ENCODE results near the gene CHERP. TPM values are rescaled to one million over a fixed set of nuclear protein-coding genes. Genes with fewer than 3 reads are reported as not detected.
A peak's percentile ranks its signal among the peaks of the same experiment; 100 is the strongest.

CHERP gene
- total RNA-seq, 1 experiment from 2014 or later = 14.3 TPM

DNA sequence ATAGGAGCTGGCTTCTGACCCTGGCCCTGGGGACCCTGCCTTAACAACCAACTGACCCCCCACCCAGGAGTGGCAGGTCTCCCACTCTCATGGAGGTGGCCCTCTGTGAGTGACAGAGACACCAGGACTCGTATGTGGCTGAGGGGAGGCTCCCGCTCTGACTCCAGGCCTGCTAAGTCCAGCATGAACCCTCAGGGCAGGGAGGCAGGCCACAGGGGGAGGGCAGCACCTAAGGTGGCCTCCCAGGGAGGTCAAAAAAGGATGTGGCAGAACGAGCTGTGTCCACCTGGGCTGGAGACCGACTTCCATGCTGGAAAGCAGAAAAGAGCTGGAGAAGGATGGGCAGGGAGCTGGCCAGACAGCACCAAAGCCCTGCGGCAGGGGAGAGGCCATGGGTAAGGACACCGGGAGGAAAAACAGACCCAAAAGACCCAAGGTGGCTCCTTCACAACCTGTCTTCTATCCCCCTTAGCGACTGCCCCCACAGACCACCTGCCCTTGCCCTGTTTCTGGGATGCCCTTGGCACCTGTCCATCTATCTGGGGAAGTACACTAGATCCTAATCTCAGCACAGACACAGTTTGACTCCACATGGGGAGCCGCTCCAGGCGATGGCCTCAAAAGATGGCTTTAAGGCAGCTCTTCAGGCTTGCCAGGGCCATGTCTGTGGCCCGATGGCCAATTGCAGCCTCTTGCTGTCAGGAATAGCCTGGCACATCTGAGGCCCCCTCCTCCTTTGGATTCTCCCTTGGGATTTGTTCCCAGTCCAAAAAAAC is 40.4 kb upstream of the CHERP start:
- H3K4me3 ChIP-seq (ENCODE audit: insufficient read depth, low read depth, low read length) = no peak overlapping the region
- no peaks in the 10 kb centered on the region for H3K36me3 ChIP-seq (replicated peaks; ENCODE audit: control insufficient read depth, insufficient read depth, low read length)
- DNase-seq = no peak

GRCh38 chr19:16581971-16582343 is 39.7 kb upstream of the CHERP start:
- Histone ChIP-seq H3K36me3 (replicated peaks; ENCODE audit: control insufficient read depth, insufficient read depth, low read length) (0 out of 2 replicates have a peak, but pooled peaks cover 1% of the 10 kb centered on the region), H3K27me3 (ENCODE audit: control insufficient read depth, insufficient read depth, low read length) (no peaks in the 10 kb centered on the region), H3K4me3 (ENCODE audit: insufficient read depth, low read depth, low read length) (no peak overlapping the region)
- DNase-seq = no peak

More for the DNA sequence above, 40.4 kb upstream of the CHERP start:
- no peaks in the 10 kb centered on the region for H3K27me3 ChIP-seq (ENCODE audit: control insufficient read depth, insufficient read depth, low read length)

GRCh38 chr19:16581145-16581970 is 39.1 kb upstream of the CHERP start:
- Histone ChIP-seq H3K27me3 (ENCODE audit: control insufficient read depth, insufficient read depth, low read length) (no peaks in the 10 kb centered on the region), H3K4me3 (ENCODE audit: insufficient read depth, low read depth, low read length) (no peak overlapping the region), H3K36me3 (replicated peaks; ENCODE audit: control insufficient read depth, insufficient read depth, low read length) (peaks cover 2% of the 10 kb centered on the region; the same call in 1 of the 2 replicates)
- DNase-seq = no peak

GRCh38 chr19:16579381-16579780 is 37.1 kb upstream of the CHERP start:
- peaks cover 6% of the 10 kb centered on the region for H3K36me3 ChIP-seq (replicated peaks; ENCODE audit: control insufficient read depth, insufficient read depth, low read length)
- no peak for DNase-seq
- H3K27me3 ChIP-seq (ENCODE audit: control insufficient read depth, insufficient read depth, low read length) = no peaks in the 10 kb centered on the region
- H3K4me3 ChIP-seq (ENCODE audit: insufficient read depth, low read depth, low read length) = no peak overlapping the region

DNA sequence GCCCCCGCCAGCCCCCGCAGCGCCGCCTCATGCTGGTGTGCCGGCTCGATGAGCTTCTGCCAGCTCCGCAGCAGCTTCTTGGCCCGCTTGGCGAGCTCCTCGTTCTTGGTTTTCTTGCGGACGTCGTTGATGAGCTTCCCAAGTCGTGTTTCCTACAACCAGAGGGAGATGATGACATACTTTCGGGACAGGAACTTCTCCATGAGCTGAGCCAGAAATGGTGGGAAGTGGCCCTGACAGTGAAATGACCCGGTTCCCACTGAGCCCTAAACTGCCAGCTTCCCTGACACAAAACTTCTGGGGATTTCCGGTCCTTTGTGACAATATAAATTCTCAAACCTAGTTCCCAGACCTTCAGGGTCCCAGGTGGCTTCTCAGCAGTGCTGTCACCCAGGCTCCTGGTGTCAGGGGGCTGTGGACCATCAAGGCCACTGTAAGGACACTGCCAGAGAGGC is 35.3 kb upstream of the CHERP start:
- H3K4me3 ChIP-seq (ENCODE audit: insufficient read depth, low read depth, low read length) = no peak overlapping the region
- peaks cover 6% of the 10 kb centered on the region for H3K36me3 ChIP-seq (replicated peaks; ENCODE audit: control insufficient read depth, insufficient read depth, low read length)
- H3K27me3 ChIP-seq (ENCODE audit: control insufficient read depth, insufficient read depth, low read length) = no peaks in the 10 kb centered on the region
- DNase-seq = no peak

DNA sequence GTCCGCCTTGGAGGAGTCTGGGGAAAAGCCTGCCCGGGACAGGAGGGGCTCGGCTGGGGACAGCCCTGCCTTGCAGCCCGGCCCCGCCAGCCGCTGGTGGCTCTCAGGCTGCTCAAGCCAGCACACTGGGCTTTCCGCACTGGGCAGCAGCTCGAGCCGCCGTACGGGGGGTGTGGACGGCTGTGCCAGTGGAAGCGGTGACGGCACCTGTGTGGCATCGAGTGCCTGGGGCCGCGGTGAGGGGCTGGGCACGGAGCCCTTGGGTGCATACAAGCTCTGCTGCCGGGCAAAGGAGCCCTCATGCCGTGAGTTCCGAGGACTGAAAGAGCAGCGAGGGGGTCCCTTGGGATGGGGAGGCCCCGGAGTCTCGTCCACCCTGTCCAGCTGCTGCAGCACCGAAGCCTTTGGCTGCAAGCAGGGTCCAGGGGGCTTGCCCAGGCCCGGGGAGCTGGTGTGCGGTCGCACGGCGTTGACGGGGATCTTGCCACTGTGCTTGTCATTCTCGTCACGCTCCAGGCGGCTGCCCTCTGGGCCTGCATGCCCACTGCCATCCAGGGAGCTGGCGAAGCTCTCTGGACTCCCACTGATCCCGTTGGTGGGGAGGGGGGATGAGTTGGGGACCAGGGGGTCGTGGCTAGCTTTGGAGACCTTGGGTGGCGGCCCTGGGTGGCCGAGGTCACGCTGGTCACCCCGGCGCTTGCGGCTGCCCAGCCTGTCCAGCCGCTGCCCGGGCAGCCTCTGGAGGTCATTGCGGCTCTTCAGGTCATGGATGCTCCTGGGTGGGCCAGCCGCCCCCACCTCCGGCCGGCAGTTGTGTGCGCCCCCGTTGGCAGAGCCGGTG is 34.7 kb upstream of the CHERP start:
- Histone ChIP-seq H3K36me3 (replicated peaks; ENCODE audit: control insufficient read depth, insufficient read depth, low read length) (peaks cover 6% of the 10 kb centered on the region), H3K4me3 (ENCODE audit: insufficient read depth, low read depth, low read length) (no peak overlapping the region), H3K27me3 (ENCODE audit: control insufficient read depth, insufficient read depth, low read length) (no peaks in the 10 kb centered on the region)
- DNase-seq = no peak

DNA sequence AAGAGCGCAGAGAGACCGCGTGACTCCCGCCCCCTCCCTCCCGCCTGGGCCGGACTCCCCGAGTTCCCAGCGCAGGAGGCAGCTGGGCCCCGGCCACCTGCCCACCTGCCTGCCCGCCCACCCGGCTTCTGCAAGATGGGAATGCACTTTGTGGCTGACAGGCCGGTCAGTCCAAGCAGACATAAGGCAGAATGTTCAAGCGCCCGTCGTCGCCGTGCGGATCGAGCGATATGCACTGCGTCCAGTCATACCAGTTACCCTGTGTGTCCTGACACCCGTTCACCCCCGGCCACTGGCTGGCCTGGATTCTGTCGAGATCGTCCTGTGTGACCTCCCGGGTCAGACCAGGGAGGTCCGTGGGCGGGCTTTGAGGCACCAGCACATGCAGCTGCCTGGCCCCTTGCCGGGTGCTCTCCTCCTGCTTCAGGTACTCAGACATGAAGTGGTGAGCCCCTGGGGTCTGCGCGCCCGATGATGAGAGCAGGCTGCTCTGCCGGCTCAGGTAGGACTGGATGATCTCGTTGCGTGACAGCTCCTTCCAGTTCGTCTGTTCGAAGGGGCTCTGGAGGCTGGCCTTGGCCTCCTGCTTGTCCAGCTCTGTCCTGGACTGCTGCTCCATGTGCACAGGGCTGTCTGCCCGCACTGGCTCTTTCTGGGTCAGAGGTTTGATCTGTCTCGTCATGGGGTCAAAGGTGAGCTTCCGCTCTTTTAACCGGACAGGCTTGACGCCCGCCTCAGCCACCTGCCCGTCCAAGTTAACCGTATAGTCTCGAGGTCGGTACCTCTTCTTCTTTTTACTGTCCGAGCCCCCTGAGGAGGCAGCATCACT is 33.8 kb upstream of the CHERP start:
- Histone ChIP-seq H3K4me3 (ENCODE audit: insufficient read depth, low read depth, low read length) (no peak overlapping the region), H3K36me3 (replicated peaks; ENCODE audit: control insufficient read depth, insufficient read depth, low read length) (peaks cover 6% of the 10 kb centered on the region), H3K27me3 (ENCODE audit: control insufficient read depth, insufficient read depth, low read length) (no peaks in the 10 kb centered on the region; the same call in 1 of the 2 replicates)
- DNase-seq = no peak

DNA sequence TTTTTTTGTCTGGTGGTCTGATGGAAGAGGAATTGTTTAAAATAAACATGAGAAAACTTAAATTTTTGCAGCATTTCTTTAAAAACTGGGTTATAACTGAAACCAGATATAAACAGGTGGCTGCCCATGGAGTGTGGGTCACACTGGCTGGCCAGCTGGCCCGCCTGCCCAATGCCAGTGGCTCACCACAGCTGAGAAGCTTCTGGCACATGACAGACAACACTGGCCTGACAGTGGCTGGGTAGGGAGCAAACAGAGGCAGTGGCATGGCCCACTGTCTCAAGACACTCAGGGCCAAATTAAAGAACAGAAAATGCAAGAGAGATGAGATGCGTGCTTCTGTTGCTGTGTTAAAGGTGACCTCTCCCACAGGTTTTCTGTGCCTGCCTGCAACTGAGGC is 33.0 kb upstream of the CHERP start:
- Histone ChIP-seq H3K27me3 (ENCODE audit: control insufficient read depth, insufficient read depth, low read length) (no peaks in the 10 kb centered on the region; the same call in 1 of the 2 replicates), H3K36me3 (replicated peaks; ENCODE audit: control insufficient read depth, insufficient read depth, low read length) (peaks cover 6% of the 10 kb centered on the region), H3K4me3 (ENCODE audit: insufficient read depth, low read depth, low read length) (no peak overlapping the region)
- no peak for DNase-seq

DNA sequence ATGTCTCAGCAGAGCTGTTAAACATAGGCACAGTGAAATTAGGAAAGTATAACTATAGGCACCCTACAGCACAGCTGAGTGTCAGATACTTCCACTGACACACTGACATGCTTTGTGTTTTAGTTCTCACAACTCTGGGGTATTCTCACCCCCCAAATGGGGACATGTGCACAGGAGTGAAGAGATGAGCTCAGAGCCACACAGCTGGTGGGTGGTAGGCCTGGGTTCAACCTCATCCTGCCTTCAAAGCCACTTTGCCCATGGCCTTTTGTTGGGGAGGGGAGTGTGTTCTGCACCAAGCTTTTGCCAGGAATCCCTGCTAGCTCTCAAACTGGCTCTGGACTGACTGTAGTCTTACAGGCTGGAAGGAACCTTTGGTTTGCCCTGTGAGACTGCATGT is 31.7 kb upstream of the CHERP start:
- peaks cover 11% of the 10 kb centered on the region for H3K36me3 ChIP-seq (replicated peaks; ENCODE audit: control insufficient read depth, insufficient read depth, low read length)
- H3K4me3 ChIP-seq (ENCODE audit: insufficient read depth, low read depth, low read length) = no peak overlapping the region
- DNase-seq = no peak
- H3K27me3 ChIP-seq (ENCODE audit: control insufficient read depth, insufficient read depth, low read length) = no peaks in the 10 kb centered on the region; the same call in 1 of the 2 replicates

DNA sequence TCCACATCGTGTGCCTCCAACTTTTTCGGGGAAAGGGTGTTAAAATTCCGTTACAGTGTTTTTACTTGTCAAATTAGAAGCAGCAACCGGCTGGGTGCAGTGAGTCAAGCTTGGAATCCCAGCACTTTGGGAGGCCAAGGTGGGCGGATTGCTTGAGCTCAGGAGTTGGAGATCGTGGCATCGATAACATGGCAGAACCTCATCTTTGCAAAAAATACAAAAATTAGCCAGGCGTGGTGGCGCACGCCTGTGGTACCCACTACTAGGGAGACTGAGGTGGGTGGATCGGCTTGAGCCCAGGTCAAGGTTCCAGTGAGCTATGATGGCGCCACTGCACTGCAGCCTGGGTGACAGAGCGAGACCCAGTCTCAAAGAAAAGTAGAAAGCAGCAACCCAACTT is 31.1 kb upstream of the CHERP start:
- no peak for DNase-seq
- Histone ChIP-seq H3K27me3 (ENCODE audit: control insufficient read depth, insufficient read depth, low read length) (no peaks in the 10 kb centered on the region; the same call in 1 of the 2 replicates), H3K36me3 (replicated peaks; ENCODE audit: control insufficient read depth, insufficient read depth, low read length) (peaks cover 12% of the 10 kb centered on the region), H3K4me3 (ENCODE audit: insufficient read depth, low read depth, low read length) (peak overlapping the region; percentile 87)

DNA sequence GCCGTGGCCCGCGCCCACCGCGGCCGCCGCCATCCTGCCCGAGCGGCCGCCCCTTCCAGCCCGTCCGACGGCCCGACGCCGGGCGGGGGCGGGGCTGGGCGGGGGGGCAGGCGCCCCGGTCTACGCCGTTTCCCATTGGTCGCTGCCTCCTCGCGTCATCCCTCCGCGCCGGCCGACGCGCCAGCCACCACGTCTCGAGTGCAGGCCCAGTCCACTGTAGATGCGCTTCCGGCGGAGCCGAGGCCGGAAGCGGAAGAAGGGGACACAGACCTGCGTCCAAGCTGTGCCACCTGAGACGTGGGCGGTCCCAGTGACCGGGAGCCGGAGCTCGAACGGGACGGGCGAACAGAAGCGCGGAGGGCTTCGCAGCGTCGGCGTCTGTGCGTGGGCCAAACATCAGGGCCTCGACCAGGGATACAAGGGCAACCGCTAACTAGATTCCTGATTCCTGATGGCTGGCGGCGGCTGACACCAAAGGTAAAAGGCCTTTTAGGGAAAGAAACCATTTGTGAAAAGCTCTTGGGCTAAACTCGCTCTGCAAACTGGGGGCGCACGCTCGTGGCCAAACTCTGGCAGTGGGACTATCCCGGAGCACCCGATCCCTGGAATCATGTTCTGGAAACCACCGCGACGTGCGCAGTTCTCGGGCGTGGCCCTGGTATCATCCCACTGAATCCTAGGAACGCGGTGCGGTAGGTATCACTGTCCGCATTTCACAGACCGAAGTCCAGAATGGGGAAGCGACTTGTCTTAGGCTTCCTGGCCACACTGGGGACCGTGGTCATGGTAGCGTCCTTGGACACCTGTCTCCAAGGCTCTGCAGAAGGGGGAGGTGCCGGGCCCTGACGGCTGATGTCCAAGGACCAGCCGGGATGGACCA is 30.3 kb upstream of the CHERP start, which contains the start of gene SLC35E1:
Gene SLC35E1 (minus strand): TSS at position 84 of the 880 bp plus-strand sequence. CDS start 51 bp downstream, at position 33.
- DNase-seq = peak; percentile 100
- Histone ChIP-seq H3K4me3 (ENCODE audit: insufficient read depth, low read depth, low read length) (peak within 1 kb of the TSS; percentile 90), H3K27me3 (ENCODE audit: control insufficient read depth, insufficient read depth, low read length) (no peaks in the 10 kb centered on the region; the same call in 1 of the 2 replicates), H3K36me3 (replicated peaks; ENCODE audit: control insufficient read depth, insufficient read depth, low read length) (peaks cover 14% of the 10 kb centered on the region)

DNA sequence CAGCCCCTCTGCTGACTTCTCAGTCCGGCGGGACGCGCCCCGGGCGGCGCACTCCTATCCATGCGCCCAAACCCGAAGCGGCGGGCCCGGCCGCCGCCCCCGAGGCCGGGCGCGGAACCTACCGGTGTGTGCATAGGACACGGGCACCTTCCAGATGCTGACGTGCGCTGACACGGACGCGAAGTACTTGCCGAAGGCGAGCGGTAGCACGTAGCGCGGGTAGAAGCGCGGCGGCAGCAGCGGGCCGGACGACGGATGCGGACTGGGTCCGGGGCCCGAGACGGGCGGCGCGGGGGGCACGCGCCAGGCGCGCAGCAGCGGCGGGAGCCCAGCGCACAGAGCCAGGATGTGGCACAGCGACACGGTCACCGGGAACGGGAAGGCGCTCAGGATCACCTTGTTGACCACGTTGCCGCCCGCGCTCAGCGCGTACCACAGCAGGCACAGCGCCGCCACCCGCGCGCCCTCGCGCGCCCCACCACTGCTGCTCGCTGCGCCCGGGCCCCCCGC is 29.6 kb upstream of the CHERP start:
- no peaks in the 10 kb centered on the region; the same call in 1 of the 2 replicates for H3K27me3 ChIP-seq (ENCODE audit: control insufficient read depth, insufficient read depth, low read length)
- no peak for DNase-seq
- peaks cover 12% of the 10 kb centered on the region for H3K36me3 ChIP-seq (replicated peaks; ENCODE audit: control insufficient read depth, insufficient read depth, low read length)
- peak overlapping the region; percentile 90 for H3K4me3 ChIP-seq (ENCODE audit: insufficient read depth, low read depth, low read length)

Measured in H7 (cell line).